ENCODE measurements around the gene VAMP3. TPM values are rescaled to one million over a fixed set of nuclear protein-coding genes. Genes with fewer than 3 reads are reported as not detected.

VAMP3 gene
- total RNA-seq, 2 experiments from 2014 or later = 13.2 to 20.9 TPM

DNA sequence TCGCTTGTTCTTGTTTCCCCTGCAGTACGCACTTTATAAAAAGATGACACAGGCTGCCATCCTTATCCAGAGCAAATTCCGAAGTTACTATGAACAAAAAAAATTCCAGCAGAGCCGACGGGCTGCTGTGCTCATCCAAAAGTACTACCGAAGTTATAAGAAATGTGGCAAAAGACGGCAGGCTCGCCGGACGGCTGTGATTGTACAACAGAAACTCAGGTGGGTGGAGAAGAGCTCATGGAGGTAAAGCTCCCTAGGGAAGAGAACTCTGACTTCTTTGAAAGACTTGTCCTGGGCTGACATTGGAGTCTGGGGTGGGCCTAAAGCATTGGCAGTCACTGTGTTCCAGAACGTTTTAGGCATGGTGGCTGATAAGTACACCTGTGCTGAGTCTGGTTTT, 19.9 kb upstream of the VAMP3 start:
- CTCF ChIA-PET = interaction anchor here (2.0 to 11.4 kb wide), 7 partner anchors 9 to 78 kb away, joined by 6 to 589 read pairs (median 24); no protein-coding TSS in a partner anchor
- Mint-ChIP-seq H3K9me3 (no peaks in the 10 kb centered on the region), H3K27me3 (peaks cover 10% of the 10 kb centered on the region), H3K4me1 (ENCODE audit: low read depth) (peaks cover 29% of the 10 kb centered on the region), H3K27ac (no peak overlapping the region), H3K4me3 (no peak overlapping the region), H3K36me3 (ENCODE audit: low read depth) (no peaks in the 10 kb centered on the region)
- POLR2A ChIA-PET = no interaction called here
- no peak for TF ChIP-seq CTCF (IDR thresholded peaks at IDR 0.05)
- intact Hi-C loops (cut with micrococcal nuclease) = no loop called here
- DNase-seq = no peak
- no peak for ATAC-seq

DNA sequence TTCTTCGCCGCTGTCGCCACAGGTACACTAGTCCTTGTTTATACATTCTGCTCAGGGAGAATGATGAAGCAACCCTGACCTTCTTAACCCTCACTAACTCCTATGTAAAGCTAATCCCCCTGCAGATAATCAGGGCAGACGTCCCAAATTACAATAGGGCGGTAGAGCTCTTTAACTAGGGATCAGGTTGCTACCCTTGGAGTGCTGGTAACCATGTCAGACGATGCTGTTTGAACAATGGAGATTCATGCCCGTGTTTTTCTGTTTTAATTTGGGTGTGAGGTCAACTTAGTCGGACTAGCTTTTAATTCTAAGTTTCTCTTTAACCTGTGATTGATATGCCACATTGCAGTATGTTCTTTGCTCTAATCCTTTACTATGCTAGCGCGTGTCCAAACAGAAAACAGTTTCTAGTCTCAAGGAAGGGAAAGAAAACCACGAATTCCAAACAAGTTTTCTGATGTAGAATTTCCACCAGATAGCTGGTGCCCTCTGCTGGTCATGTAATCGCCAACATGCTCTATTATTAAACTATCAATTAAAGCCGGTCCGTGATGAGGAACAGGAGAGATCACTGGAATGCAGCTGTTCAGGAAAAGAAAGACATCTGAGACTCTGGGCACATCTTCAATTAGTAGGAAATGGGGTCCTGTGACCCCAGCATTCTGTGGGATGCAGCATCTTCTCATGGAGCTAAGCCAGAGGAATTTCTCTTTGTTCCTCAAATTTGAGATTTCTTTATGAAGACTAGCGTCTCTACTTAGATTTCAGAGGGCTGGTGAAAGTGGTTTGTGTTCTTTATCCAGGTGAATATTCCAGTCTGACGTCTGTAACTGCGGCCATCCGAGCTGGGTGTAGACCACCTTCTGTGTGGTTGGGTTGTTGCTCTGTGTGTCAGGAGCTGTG, 18.3 kb upstream of the VAMP3 start:
- no peak overlapping the region for H3K27ac Mint-ChIP-seq
- ChIA-PET CTCF (interaction anchor here (0.7 to 11.4 kb wide), 54 partner anchors 10 to 614 kb away, joined by 3 to 589 read pairs (median 4); no protein-coding TSS in a partner anchor), POLR2A (interaction anchor here (0.9 to 1.6 kb wide), 3 partner anchors 16 to 84 kb away, joined by 3 to 6 read pairs (median 4); no protein-coding TSS in a partner anchor)

GRCh38 chr1:7753641-7754040, 17.5 kb upstream of the VAMP3 start:
- Mint-ChIP-seq H3K4me3 (peak overlapping the region; percentile 20), H3K27ac (no peak overlapping the region), H3K9me3 (no peaks in the 10 kb centered on the region), H3K36me3 (ENCODE audit: low read depth) (no peaks in the 10 kb centered on the region), H3K27me3 (peaks cover 10% of the 10 kb centered on the region), H3K4me1 (ENCODE audit: low read depth) (peaks cover 29% of the 10 kb centered on the region)
- DNase-seq (no peak), ATAC-seq (no peak)
- CTCF ChIA-PET = interaction anchor here (0.7 to 11.4 kb wide), 27 partner anchors 9 to 615 kb away, joined by 3 to 589 read pairs (median 7); no protein-coding TSS in a partner anchor
- POLR2A ChIA-PET = interaction anchor here (1.3 kb wide), 1 partner anchor 15 kb away, joined by 4 read pairs; no protein-coding TSS in a partner anchor
- intact Hi-C loops (cut with micrococcal nuclease) = loop anchor here (1.0 kb wide), 1 partner anchor 84 kb away; no protein-coding TSS in a partner anchor
- TF ChIP-seq CTCF (IDR thresholded peaks at IDR 0.05) = no peak

More for the DNA sequence above, 18.3 kb upstream of the VAMP3 start:
- peak; percentile 70 for DNase-seq
- Mint-ChIP-seq H3K4me3 (peak overlapping the region; percentile 47), H3K4me1 (ENCODE audit: low read depth) (peaks cover 29% of the 10 kb centered on the region), H3K36me3 (ENCODE audit: low read depth) (no peaks in the 10 kb centered on the region), H3K9me3 (no peaks in the 10 kb centered on the region), H3K27me3 (peaks cover 10% of the 10 kb centered on the region)
- peak; percentile 60 for ATAC-seq
- peak; percentile 88 for TF ChIP-seq CTCF (IDR thresholded peaks at IDR 0.05)
- intact Hi-C loops (cut with micrococcal nuclease) = loop anchor here (1.0 kb wide), 1 partner anchor 83 kb away; no protein-coding TSS in a partner anchor

GRCh38 chr1:7754234-7754633, 16.9 kb upstream of the VAMP3 start:
- no peak for TF ChIP-seq CTCF (IDR thresholded peaks at IDR 0.05)
- H3K4me3 Mint-ChIP-seq = peak overlapping the region; percentile 20
- H3K9me3 Mint-ChIP-seq = no peaks in the 10 kb centered on the region
- H3K36me3 Mint-ChIP-seq (ENCODE audit: low read depth) = no peaks in the 10 kb centered on the region
- ATAC-seq (no peak), DNase-seq (no peak)
- intact Hi-C loops (cut with micrococcal nuclease) = no loop called here
- peaks cover 29% of the 10 kb centered on the region for H3K4me1 Mint-ChIP-seq (ENCODE audit: low read depth)
- H3K27ac Mint-ChIP-seq = peak overlapping the region; percentile 25
- ChIA-PET POLR2A (no interaction called here), CTCF (interaction anchor here (1.3 to 11.4 kb wide), 10 partner anchors 8 to 149 kb away, joined by 4 to 589 read pairs (median 20); no protein-coding TSS in a partner anchor)
- peaks cover 10% of the 10 kb centered on the region for H3K27me3 Mint-ChIP-seq
